H9 (cell line): Measurements from ENCODE around the gene SV2C. TPM values are rescaled to one million over a fixed set of nuclear protein-coding genes. Genes with fewer than 3 reads are reported as not detected.

Experiments
- DNase-seq: peaks from one replicate; pipeline ENCODE4 v3.0.0-alpha.2; 2017
- H2AFZ ChIP-seq: one replicate; pipeline ENCODE4 v1.6.1; 2013; ENCODE audit warnings: mild to moderate bottlenecking, low read length, control low read depth, moderate library complexity
- H2AK5ac ChIP-seq: 2 replicates; pipeline ENCODE4 v1.6.1; 2013; ENCODE audit warnings: low read length, control low read depth, mixed read lengths; ENCODE audit not compliant: insufficient read length
- H2BK120ac ChIP-seq: one replicate; pipeline ENCODE4 v1.6.1; 2013; ENCODE audit warnings: low read depth, mild to moderate bottlenecking, low read length, control low read depth, inconsistent platforms; ENCODE audit not compliant: poor library complexity, severe bottlenecking
- H2BK12ac ChIP-seq: 2 replicates; pipeline ENCODE4 v1.6.1; 2013; ENCODE audit warnings: low read length, control low read depth, mixed read lengths, low read depth; ENCODE audit not compliant: insufficient read length
- H2BK15ac ChIP-seq: 2 replicates; pipeline ENCODE4 v1.6.1; 2013; ENCODE audit warnings: low read depth, low read length, control low read depth
- H2BK20ac ChIP-seq: one replicate; pipeline ENCODE4 v1.6.1; 2013; ENCODE audit warnings: low read depth, mild to moderate bottlenecking, low read length, control low read depth, inconsistent platforms; ENCODE audit not compliant: poor library complexity, severe bottlenecking
- H2BK5ac ChIP-seq: 2 replicates; pipeline ENCODE4 v1.6.1; 2013; ENCODE audit warnings: low read length, control low read depth, mixed read lengths; ENCODE audit not compliant: insufficient read length
- H3K14ac ChIP-seq: 2 replicates; pipeline ENCODE4 v1.6.1; 2013; ENCODE audit warnings: low read length, control low read depth; ENCODE audit not compliant: insufficient read depth
- H3K18ac ChIP-seq: 2 replicates; pipeline ENCODE4 v1.6.1; 2013; ENCODE audit warnings: low read depth, mild to moderate bottlenecking, mixed read lengths, low read length, control low read depth; ENCODE audit not compliant: insufficient read length
- H3K23ac ChIP-seq: 2 replicates; pipeline ENCODE4 v1.6.1; 2013; ENCODE audit warnings: low read length, control low read depth, mixed read lengths, low read depth; ENCODE audit not compliant: insufficient read length
- H3K23me2 ChIP-seq: 2 replicates; pipeline ENCODE4 v1.6.1; 2013; ENCODE audit warnings: low read depth, mild to moderate bottlenecking, mixed read lengths, low read length, control low read depth; ENCODE audit not compliant: insufficient read length, poor library complexity, severe bottlenecking
- H3K27ac ChIP-seq: 2 replicates; pipeline ENCODE4 v1.5.1; 2013; ENCODE audit warnings: low read length, control low read depth, mixed read lengths, low read depth; ENCODE audit not compliant: insufficient read length
- H3K27me3 ChIP-seq: 2 replicates; pipeline ENCODE4 v1.6.1; 2013; ENCODE audit warnings: low read length, control low read depth, inconsistent platforms; ENCODE audit not compliant: insufficient read depth
- H3K4ac ChIP-seq: 2 replicates; pipeline ENCODE4 v1.6.1; 2013; ENCODE audit warnings: low read depth, mild to moderate bottlenecking, control low read depth, inconsistent platforms, low read length, moderate library complexity
- H3K4me1 ChIP-seq: 2 replicates; pipeline ENCODE4 v1.6.1; 2013; ENCODE audit warnings: low read length, control low read depth, inconsistent platforms; ENCODE audit not compliant: insufficient read depth
- H3K4me2 ChIP-seq: 2 replicates; pipeline ENCODE4 v1.6.1; 2013; ENCODE audit warnings: low read length, control low read depth, mixed read lengths; ENCODE audit not compliant: insufficient read length, insufficient read depth
- H3K56ac ChIP-seq: 2 replicates; pipeline ENCODE4 v1.6.1; 2013; ENCODE audit warnings: low read depth, mild to moderate bottlenecking, mixed read lengths, low read length, control low read depth; ENCODE audit not compliant: insufficient read length
- H3K79me1 ChIP-seq: 2 replicates; pipeline ENCODE4 v1.6.1; 2013; ENCODE audit warnings: low read depth, mild to moderate bottlenecking, moderate library complexity, low read length, control low read depth, inconsistent platforms; ENCODE audit not compliant: insufficient read depth, poor library complexity, severe bottlenecking
- H3K79me2 ChIP-seq: 2 replicates; pipeline ENCODE4 v1.6.1; 2013; ENCODE audit warnings: low read length, control low read depth, inconsistent platforms; ENCODE audit not compliant: insufficient read depth
- H3K9ac ChIP-seq: 2 replicates; pipeline ENCODE4 v1.6.1; 2013; ENCODE audit warnings: low read length, control low read depth, mixed read lengths; ENCODE audit not compliant: insufficient read length; ENCODE audit errors: extremely low read depth
- H3K9me3 ChIP-seq: one replicate; pipeline ENCODE4 v1.6.1; 2013; ENCODE audit warnings: low read depth, low read length, inconsistent platforms; ENCODE audit not compliant: control insufficient read depth
- H3T11ph ChIP-seq: one replicate; pipeline ENCODE4 v1.6.1; 2013; ENCODE audit warnings: mild to moderate bottlenecking, low read length, control low read depth, inconsistent platforms
- H4K20me1 ChIP-seq: one replicate; pipeline ENCODE4 v1.6.1; 2013; ENCODE audit not compliant: control insufficient read depth, insufficient read length, insufficient read depth
- H4K5ac ChIP-seq: 2 replicates; pipeline ENCODE4 v1.6.1; 2013; ENCODE audit warnings: low read depth, mild to moderate bottlenecking, mixed read lengths, low read length, control low read depth; ENCODE audit not compliant: insufficient read length
- H4K8ac ChIP-seq: replicated peaks from 2 replicates; pipeline ENCODE4 v1.6.1; 2013; ENCODE audit warnings: low read length, control low read depth, mixed read lengths, low read depth; ENCODE audit not compliant: insufficient read length
- H4K91ac ChIP-seq: 2 replicates; pipeline ENCODE4 v1.6.1; 2013; ENCODE audit warnings: low read depth, mild to moderate bottlenecking, moderate library complexity, mixed read lengths, low read length, control low read depth; ENCODE audit not compliant: insufficient read length
- H3K27ac Mint-ChIP-seq, 3 experiments: 2 replicates in 2 of 3; 3 replicates in 1 of 3; pipeline ENCODE4 v1.8.0; 2020 to 2021; ENCODE audit warnings: mixed read lengths in 3 of 3, mild to moderate bottlenecking in 1 of 3, moderate library complexity in 1 of 3
- H3K27me3 Mint-ChIP-seq: 2 replicates; pipeline ENCODE4 v1.8.0; 2021; ENCODE audit warnings: low read depth, mild to moderate bottlenecking, moderate library complexity, mixed read lengths
- H3K36me3 Mint-ChIP-seq, 3 experiments: 2 replicates in 2 of 3; 3 replicates in 1 of 3; pipeline ENCODE4 v1.8.0; 2020 to 2021; ENCODE audit warnings: low read depth in 3 of 3, mixed read lengths in 3 of 3; ENCODE audit not compliant: insufficient read depth in 1 of 3
- H3K4me1 Mint-ChIP-seq, 2 experiments: 2 replicates each; pipeline ENCODE4 v1.8.0; 2020; ENCODE audit warnings: mixed read lengths in 2 of 2
- H3K4me3 Mint-ChIP-seq, 2 experiments: 2 replicates in 1 of 2; 3 replicates in 1 of 2; pipeline ENCODE4 v1.8.0; 2020 to 2021; ENCODE audit warnings: mild to moderate bottlenecking in 2 of 2, mixed read lengths in 2 of 2, moderate library complexity in 1 of 2
- H3K9me3 Mint-ChIP-seq, 2 experiments: 2 replicates in 1 of 2; 3 replicates in 1 of 2; pipeline ENCODE4 v1.8.0; 2020; ENCODE audit warnings: mild to moderate bottlenecking in 2 of 2, mixed read lengths in 2 of 2, moderate library complexity in 1 of 2
- WGBS: extraction: QIAGEN DNeasy Blood & Tissue Kit; methylation state at CpG from one replicate; pipeline ENCODE4 v1.1.7; 2013; ENCODE audit warnings: missing lambda C conversion rate, low lambda C conversion rate, mixed read lengths; ENCODE audit not compliant: insufficient read length; ENCODE audit errors: extremely low coverage; 5-methylcytosine and 5-hydroxymethylcytosine counted together
- total RNA-seq: library from RNA; stranded (reverse); gene quantifications from 2 replicates; pipeline ENCODE4 v1.2.1, GENCODE V29; 2021
- TF ChIP-seq, protein P1 (sequence below): fragments of 200-600 bp; sonication (generic); conservative IDR thresholded peaks from 3 replicates; pipeline ENCODE4 v1.8.0; 2021; ENCODE audit warnings: antibody characterized with exemption, mild to moderate bottlenecking

Gene SV2C
- total RNA-seq, 1 experiment from 2014 or later, result 0.09 TPM

DNA sequence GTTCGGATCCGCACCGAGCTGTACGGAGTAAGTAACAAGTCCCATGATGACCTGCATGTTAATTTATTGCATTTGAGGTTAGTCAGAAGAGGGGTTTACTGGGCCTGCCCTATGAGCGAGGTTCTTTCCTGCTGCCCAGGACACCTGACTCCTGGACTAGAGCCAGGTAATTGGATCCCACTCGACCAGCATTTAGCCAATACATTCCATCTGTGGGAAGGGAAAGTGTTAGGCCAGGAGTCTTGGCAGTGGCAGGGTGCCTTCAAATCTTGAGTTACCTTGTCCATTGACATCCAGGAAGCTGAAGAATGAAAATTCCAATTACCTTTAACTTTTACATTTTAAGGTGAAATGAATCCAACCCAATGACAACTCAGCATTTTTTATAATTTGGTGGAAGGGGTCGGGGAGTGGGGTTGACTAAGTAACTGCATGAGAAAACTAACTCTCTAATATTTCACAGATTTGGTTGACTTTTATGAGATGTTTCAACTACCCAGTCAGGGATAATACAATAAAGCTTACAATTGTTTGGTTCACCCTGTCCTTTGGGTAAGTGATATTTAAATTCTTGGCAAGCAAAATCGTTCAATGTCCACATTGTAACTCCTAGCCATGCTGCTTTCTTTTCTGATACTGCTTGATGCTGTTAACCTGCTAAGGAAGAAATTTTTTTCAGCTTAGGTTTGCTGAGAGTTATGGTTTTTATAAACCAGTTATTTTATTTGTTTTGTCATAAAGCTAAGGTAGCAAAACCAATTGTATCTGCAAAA, 208.3 kb downstream of the SV2C start:
- no peaks in the 10 kb centered on the region for H3K36me3 Mint-ChIP-seq
- no peak for DNase-seq
- Histone ChIP-seq H3K23me2 (no peaks in the 10 kb centered on the region), H3K9me3 (no peaks in the 10 kb centered on the region), H2BK120ac (no peak overlapping the region), H3K9ac (no peak overlapping the region), H3K4me2 (no peak overlapping the region), H3K18ac (no peak overlapping the region), H4K8ac (no peak overlapping the region), H3K27ac (no peak overlapping the region), H2BK12ac (no peak overlapping the region), H3K23ac (no peak overlapping the region), H2BK5ac (no peak overlapping the region), H2BK20ac (no peak overlapping the region), H3K79me1 (no peaks in the 10 kb centered on the region), H2BK15ac (no peak overlapping the region), H4K20me1 (no peaks in the 10 kb centered on the region), H3K4me1 (peaks cover 2% of the 10 kb centered on the region; the same call in 1 of the 2 replicates), H4K5ac (no peak overlapping the region), H3K14ac (no peak overlapping the region), H2AFZ (no peak overlapping the region), H3T11ph (no peak overlapping the region), H3K4ac (no peak overlapping the region), H4K91ac (no peak overlapping the region), H3K27me3 (no peaks in the 10 kb centered on the region), H2AK5ac (no peak overlapping the region), H3K79me2 (no peaks in the 10 kb centered on the region), H3K56ac (no peak overlapping the region)
- no peaks in the 10 kb centered on the region; the same call in 1 of the 2 replicates for H3K27me3 Mint-ChIP-seq
- H3K27ac Mint-ChIP-seq, result no peak overlapping the region
- TF ChIP-seq, protein P1, sequence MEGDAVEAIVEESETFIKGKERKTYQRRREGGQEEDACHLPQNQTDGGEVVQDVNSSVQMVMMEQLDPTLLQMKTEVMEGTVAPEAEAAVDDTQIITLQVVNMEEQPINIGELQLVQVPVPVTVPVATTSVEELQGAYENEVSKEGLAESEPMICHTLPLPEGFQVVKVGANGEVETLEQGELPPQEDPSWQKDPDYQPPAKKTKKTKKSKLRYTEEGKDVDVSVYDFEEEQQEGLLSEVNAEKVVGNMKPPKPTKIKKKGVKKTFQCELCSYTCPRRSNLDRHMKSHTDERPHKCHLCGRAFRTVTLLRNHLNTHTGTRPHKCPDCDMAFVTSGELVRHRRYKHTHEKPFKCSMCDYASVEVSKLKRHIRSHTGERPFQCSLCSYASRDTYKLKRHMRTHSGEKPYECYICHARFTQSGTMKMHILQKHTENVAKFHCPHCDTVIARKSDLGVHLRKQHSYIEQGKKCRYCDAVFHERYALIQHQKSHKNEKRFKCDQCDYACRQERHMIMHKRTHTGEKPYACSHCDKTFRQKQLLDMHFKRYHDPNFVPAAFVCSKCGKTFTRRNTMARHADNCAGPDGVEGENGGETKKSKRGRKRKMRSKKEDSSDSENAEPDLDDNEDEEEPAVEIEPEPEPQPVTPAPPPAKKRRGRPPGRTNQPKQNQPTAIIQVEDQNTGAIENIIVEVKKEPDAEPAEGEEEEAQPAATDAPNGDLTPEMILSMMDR, result no peak
- H3K9me3 Mint-ChIP-seq, result no peaks in the 10 kb centered on the region
- no CpG with 5 or more reads among the region's 8 CpGs for WGBS
- H3K4me3 Mint-ChIP-seq, result no peak overlapping the region
- H3K4me1 Mint-ChIP-seq, result peaks cover 10 to 22% of the 10 kb centered on the region in 2 experiments
